Nephron progenitor cell (in vitro differentiated cells): Measurements from ENCODE around the gene CLEC16A.

Experiments
- DNase-seq: peaks from one replicate; pipeline ENCODE4 v3.0.0; 2021
- H3K27ac Mint-ChIP-seq: 2 replicates; pipeline ENCODE4 v1.8.0; 2021; ENCODE audit warnings: mild to moderate bottlenecking, moderate library complexity, mixed read lengths
- H3K27me3 Mint-ChIP-seq: 2 replicates; pipeline ENCODE4 v1.8.0; 2021; ENCODE audit warnings: mild to moderate bottlenecking, low read depth, mixed read lengths; ENCODE audit not compliant: poor library complexity
- H3K36me3 Mint-ChIP-seq: 2 replicates; pipeline ENCODE4 v1.8.0; 2021; ENCODE audit warnings: low read depth, mixed read lengths
- H3K4me1 Mint-ChIP-seq: 2 replicates; pipeline ENCODE4 v1.8.0; 2021; ENCODE audit warnings: mixed read lengths
- H3K4me3 Mint-ChIP-seq: 2 replicates; pipeline ENCODE4 v1.8.0; 2021; ENCODE audit warnings: mild to moderate bottlenecking, moderate library complexity, mixed read lengths
- H3K9me3 Mint-ChIP-seq: 2 replicates; pipeline ENCODE4 v1.8.0; 2021; ENCODE audit warnings: mild to moderate bottlenecking, moderate library complexity, mixed read lengths
- TF ChIP-seq, protein P1 (sequence below): fragments of 200-600 bp; sonication (generic); IDR thresholded peaks from 2 replicates; pipeline ENCODE4 v1.5.0; 2021; ENCODE audit warnings: antibody characterized with exemption

Gene CLEC16A

DNA sequence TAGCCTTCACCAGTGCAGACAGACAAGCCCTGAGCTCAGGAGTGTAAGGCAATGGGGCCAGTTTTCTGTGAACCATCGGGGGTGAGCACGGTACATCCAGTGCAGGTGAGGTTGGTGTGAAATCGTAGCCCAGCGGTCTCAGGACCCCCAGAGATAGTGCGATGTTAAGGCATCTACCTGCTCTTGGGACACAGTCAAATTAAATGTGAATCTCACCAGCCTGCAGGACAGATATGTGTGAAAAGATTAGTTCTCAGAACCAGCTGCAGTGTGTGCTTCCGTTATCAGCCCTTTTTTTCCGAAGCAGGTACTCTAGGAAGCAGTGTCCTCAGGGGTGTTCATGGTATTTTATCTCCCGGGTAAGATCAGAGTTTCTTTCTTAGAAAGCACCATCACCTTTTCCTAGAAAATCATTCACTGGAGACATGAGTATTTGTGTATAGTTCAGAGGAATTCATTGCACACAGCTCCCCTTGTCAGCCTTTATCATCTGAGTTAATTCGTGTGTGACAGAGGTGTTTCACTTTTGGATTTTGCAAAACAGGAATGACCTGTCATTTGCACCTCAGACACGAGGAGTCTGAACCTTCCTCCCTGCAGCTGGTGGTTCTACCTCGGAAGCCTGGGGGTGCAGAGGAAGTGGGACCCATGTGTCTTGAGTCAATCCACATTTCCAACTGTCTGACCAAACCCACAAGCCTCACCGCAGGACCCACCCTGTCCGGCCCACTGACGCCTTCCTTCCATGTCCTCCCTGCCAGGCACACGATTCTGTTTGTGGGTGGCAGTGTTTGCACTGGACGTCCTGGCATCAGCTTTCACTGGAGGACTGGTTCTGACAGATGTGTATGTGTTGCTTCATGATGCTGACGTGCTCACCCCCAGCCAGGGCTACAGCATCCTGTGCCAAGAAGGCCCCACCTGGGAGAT, 107.8 kb downstream of the CLEC16A start:
- Mint-ChIP-seq H3K4me3 (no peak overlapping the region), H3K4me1 (peaks cover 54% of the 10 kb centered on the region), H3K36me3 (peaks cover 14% of the 10 kb centered on the region), H3K9me3 (no peaks in the 10 kb centered on the region), H3K27me3 (peaks cover 7% of the 10 kb centered on the region), H3K27ac (no peak overlapping the region)
- TF ChIP-seq, protein P1, sequence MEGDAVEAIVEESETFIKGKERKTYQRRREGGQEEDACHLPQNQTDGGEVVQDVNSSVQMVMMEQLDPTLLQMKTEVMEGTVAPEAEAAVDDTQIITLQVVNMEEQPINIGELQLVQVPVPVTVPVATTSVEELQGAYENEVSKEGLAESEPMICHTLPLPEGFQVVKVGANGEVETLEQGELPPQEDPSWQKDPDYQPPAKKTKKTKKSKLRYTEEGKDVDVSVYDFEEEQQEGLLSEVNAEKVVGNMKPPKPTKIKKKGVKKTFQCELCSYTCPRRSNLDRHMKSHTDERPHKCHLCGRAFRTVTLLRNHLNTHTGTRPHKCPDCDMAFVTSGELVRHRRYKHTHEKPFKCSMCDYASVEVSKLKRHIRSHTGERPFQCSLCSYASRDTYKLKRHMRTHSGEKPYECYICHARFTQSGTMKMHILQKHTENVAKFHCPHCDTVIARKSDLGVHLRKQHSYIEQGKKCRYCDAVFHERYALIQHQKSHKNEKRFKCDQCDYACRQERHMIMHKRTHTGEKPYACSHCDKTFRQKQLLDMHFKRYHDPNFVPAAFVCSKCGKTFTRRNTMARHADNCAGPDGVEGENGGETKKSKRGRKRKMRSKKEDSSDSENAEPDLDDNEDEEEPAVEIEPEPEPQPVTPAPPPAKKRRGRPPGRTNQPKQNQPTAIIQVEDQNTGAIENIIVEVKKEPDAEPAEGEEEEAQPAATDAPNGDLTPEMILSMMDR = no peak
- no peak for DNase-seq

DNA sequence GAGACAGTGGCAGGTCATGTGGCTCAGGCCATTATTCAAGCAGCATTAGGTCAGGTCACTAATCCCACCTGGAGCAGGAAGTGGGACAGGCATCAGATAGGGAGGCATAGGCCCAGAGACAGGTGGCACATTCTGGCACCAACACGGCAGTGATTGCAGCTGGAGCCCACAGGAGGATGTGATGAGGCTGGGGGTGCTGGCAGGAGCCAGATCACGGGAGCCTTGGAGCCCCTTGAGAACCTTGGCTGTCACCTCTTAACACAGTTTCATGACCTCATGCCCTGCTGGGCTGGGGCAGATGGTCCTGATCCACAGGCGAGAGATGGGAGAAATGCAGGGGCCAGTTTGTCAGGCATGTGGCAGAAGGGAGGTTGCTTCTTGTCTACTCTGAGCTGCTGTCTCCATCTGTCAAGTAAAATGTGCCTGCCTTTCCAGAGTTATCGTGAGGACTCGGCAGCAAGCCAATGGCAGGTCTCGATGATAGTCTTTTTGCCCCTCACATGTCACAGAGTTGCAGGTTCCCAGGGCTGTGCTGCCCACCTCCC, 109.6 kb downstream of the CLEC16A start:
- Mint-ChIP-seq H3K9me3 (no peaks in the 10 kb centered on the region), H3K4me1 (peaks cover 45% of the 10 kb centered on the region), H3K27ac (peak overlapping the region; percentile 71), H3K36me3 (peaks cover 14% of the 10 kb centered on the region), H3K27me3 (peaks cover 10% of the 10 kb centered on the region), H3K4me3 (no peak overlapping the region)
- TF ChIP-seq, protein P1 = no peak
- no peak for DNase-seq

DNA sequence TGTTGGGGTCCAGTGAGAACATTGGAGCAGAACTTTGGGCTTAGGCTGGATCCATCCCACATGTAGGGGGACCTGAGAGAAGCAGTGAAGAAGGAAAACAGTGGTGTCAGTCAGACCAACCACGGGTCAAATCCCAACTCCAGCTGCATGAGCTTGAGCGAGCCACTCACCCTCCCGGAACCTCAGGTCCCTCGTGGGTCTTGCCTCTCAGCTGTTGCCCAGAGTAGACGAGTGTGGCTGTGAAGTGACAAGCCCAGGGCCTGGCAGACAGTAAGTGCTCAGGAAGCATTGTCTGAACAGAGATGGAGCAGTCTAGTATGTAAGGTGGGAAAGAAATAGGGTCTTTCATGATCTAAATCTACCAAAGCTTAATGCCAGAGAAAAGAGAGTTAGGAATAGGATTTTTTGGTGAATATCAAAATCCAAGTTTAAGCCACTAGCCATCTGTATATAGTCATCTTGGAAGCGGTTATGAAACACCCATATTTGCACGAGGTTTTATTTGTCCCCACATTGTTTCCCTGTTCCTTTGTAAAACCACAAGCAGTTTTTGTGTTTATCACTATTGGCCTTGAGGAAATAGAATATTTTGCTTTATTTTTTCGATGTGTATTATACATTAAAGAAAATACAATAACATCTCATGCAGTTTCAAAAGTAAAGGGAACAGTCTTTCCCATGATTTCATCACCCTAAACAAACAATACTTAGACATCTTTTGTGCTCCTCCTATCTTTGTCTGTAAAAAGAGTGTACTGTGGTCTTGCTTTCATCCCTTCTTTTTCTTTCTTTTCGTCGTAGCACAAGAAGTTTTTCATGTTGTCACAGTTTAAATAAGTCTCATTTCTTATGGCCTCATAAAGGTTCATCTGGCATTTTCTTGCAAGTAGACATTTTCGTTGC, 112.0 kb downstream of the CLEC16A start:
- peaks cover 12% of the 10 kb centered on the region for H3K36me3 Mint-ChIP-seq
- TF ChIP-seq, protein P1 = no peak
- H3K27ac Mint-ChIP-seq = no peak overlapping the region
- no peaks in the 10 kb centered on the region for H3K9me3 Mint-ChIP-seq
- DNase-seq = no peak
- no peak overlapping the region for H3K4me3 Mint-ChIP-seq
- H3K4me1 Mint-ChIP-seq = peaks cover 50% of the 10 kb centered on the region
- H3K27me3 Mint-ChIP-seq = peaks cover 10% of the 10 kb centered on the region

DNA sequence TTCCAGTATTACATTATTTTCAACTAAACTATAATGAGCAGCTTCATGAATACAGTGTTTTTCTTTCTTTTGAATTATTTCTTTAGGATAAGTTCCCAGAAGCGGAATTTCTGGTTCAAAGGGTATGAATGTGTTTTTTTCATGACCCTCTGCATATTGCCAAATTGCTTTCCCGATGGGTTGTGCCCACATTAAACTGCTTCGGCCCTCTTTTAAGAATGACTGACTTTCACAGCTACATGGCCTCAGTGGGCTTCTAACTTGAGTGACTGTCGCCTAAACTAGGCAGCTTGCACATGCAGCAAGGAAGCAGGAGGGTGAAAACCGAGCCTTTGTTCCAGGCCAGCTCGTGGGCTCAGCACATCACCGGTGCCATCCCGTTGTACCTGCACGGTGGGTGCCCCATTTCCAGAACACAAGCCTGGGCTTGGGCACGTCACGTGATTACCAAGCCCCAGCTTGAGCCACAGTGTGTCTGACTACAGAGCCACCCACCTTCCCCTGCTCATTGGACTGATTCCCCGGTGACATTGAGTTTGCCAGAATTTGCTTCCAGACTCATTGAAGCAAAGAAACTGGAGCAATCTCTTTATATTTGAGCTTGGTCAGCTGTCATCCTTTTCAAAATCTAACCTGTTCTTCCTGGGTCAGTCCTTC, 112.8 kb downstream of the CLEC16A start:
- Mint-ChIP-seq H3K4me1 (peaks cover 55% of the 10 kb centered on the region), H3K9me3 (no peaks in the 10 kb centered on the region), H3K36me3 (peaks cover 18% of the 10 kb centered on the region), H3K27ac (no peak overlapping the region), H3K4me3 (no peak overlapping the region), H3K27me3 (peaks cover 10% of the 10 kb centered on the region)
- TF ChIP-seq, protein P1 = no peak
- DNase-seq = no peak

DNA sequence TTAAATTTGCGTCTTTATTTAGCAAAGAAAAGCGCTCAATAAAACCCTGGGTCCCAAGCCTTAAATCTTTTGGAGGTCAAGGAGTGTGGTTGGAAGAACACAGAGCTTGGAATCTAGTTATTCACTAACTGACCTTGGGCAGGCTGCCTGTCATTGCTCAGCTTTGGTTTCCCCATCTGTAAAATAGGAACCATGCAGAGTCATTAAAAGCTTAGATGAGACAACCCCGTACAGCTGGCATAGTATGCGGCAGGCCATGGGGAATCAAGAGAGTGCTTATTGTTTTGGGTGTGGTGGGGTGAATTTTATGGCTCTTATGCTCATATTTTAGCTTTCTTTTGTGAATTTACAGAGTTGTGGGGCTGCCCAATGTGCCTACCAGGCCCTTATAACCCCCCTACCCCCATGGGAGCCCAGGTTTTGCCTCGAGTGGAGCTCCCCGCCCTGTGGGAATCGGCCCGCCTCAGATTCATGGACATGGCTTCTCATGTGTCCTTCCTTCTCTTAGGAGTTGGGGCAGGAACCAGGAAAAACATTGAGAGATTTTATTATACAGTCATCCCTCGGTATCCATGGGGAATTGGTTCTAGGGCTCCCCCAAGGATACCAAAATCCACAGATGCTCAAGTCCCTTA, 113.5 kb downstream of the CLEC16A start:
- no peak for DNase-seq
- H3K36me3 Mint-ChIP-seq = peaks cover 17% of the 10 kb centered on the region
- H3K27ac Mint-ChIP-seq = no peak overlapping the region
- peaks cover 62% of the 10 kb centered on the region for H3K4me1 Mint-ChIP-seq
- no peak overlapping the region for H3K4me3 Mint-ChIP-seq
- TF ChIP-seq, protein P1 = no peak
- H3K27me3 Mint-ChIP-seq = peaks cover 6% of the 10 kb centered on the region
- no peaks in the 10 kb centered on the region for H3K9me3 Mint-ChIP-seq
